Lower leg skin (tissue), 3 donors: ENCODE results near the gene UNKL.

ENCODE experiments used
- CTCF ChIP-seq, 3 donors: fragments of 450-650 bp; IDR thresholded peaks; one replicate each; pipeline ENCODE4 v1.5.1; 2016; ENCODE audit warnings: antibody characterized with exemption in 3 of 3, mild to moderate bottlenecking in 3 of 3, moderate library complexity in 2 of 3
- POLR2A ChIP-seq, 2 donors: fragments of 450-650 bp; IDR thresholded peaks; one replicate each; pipeline ENCODE4 v1.6.1; 2016 to 2017; ENCODE audit warnings: antibody characterized with exemption in 2 of 2, mild to moderate bottlenecking in 1 of 2, moderate library complexity in 1 of 2

GRCh38 chr16:1347286-1347855 is 67.1 kb downstream of the UNKL start:
- TF ChIP-seq CTCF (IDR thresholded peaks at IDR 0.05) = no peak
- TF ChIP-seq POLR2A (IDR thresholded peaks at IDR 0.05) = no peak
